Uterus (tissue), 4 donors: ENCODE data around the gene ITK. TPM values are rescaled to one million over a fixed set of nuclear protein-coding genes. Genes with fewer than 3 reads are reported as not detected.
"Not testable (repeated sequence)": the region's sequence is repeated elsewhere in the genome, so short reads cannot be mapped to it uniquely, and the experiment has no call there.

Experiments used
- DNase-seq, 2 donors: peaks; one replicate each; pipeline ENCODE4 v3.0.0-alpha.2; 2019 to 2020
- H3K27ac ChIP-seq, 2 donors: fragments of 200-600 bp; sonication (generic); 1 replicate in 1 of 2; 2 replicates in 1 of 2; pipeline ENCODE4 v1.5.1; 2016 to 2018
- H3K27me3 ChIP-seq, 2 donors: fragments of 200-600 bp; sonication (generic); one replicate each; pipeline ENCODE4 v1.5.1; 2018 to 2019; ENCODE audit warnings: control low read depth in 1 of 2
- H3K36me3 ChIP-seq, 2 donors: fragments of 200-600 bp; sonication (generic); one replicate each; pipeline ENCODE4 v1.5.1; 2019; ENCODE audit warnings: control low read depth in 1 of 2
- H3K4me1 ChIP-seq, 2 donors: fragments of 200-600 bp; sonication (generic); one replicate each; pipeline ENCODE4 v1.5.1; 2018 to 2019; ENCODE audit warnings: control low read depth in 1 of 2
- H3K4me3 ChIP-seq, 2 donors: fragments of 200-600 bp; sonication (generic); 1 replicate in 1 of 2; 2 replicates in 1 of 2; pipeline ENCODE4 v1.5.1; 2018 to 2019; ENCODE audit warnings: mild to moderate bottlenecking in 1 of 2
- H3K9me3 ChIP-seq, 2 donors: fragments of 200-600 bp; sonication (generic); one replicate each; pipeline ENCODE4 v1.5.1; 2019; ENCODE audit warnings: control low read depth in 1 of 2
- CTCF ChIP-seq, 4 experiments: fragments of 200-600 bp in 2 of 4; fragments of 450-650 bp in 2 of 4; sonication (generic) in 2 of 4; IDR thresholded peaks; one replicate each; pipeline ENCODE4 v1.5.1; 2016 to 2019; ENCODE audit warnings: antibody characterized with exemption in 4 of 4, mild to moderate bottlenecking in 2 of 4, moderate library complexity in 1 of 4
- POLR2A ChIP-seq, 2 donors: fragments of 450-650 bp; IDR thresholded peaks; one replicate each; pipeline ENCODE4 v1.6.1; 2016; ENCODE audit warnings: antibody characterized with exemption in 2 of 2, mild to moderate bottlenecking in 1 of 2, moderate library complexity in 1 of 2
- intact Hi-C: fragments of 100-400 bp; cut with DNase I; formaldehyde crosslinking; loops from one replicate; pipeline ENCODE4 v1.15.1; 2023; ENCODE audit warnings: low total_unique reads
- total RNA-seq, 4 donors: library from RNA; depleted of rRNA in 3 of 4; stranded (reverse); fragments of >200 nt in 3 of 4; gene quantifications; one replicate each; pipeline versions ENCODE4 v1.1.0 to v1.2.4, GENCODE V29; 2014 to 2023
- donor health status: DM: yes; HTN: yes; CAD: no.

Gene ITK
- total RNA-seq, 4 donors from 2014 or later = 0.41 to 2.8 (median 1.8) TPM

GRCh38 chr5:157230610-157231009, 50.0 kb downstream of the ITK start:
- Histone ChIP-seq H3K27me3 (no peaks in the 10 kb centered on the region), H3K27ac (no peak overlapping the region), H3K9me3 (no peaks in the 10 kb centered on the region), H3K4me1 (no peaks in the 10 kb centered on the region), H3K36me3 (no peaks in the 10 kb centered on the region), H3K4me3 (no peak overlapping the region)
- DNase-seq = no peak
- intact Hi-C loops = no loop called here
- TF ChIP-seq CTCF (IDR thresholded peaks at IDR 0.05) = no peak

- no peak for TF ChIP-seq CTCF (IDR thresholded peaks at IDR 0.05)
- no peak for TF ChIP-seq POLR2A (IDR thresholded peaks at IDR 0.05)
- H3K4me1 ChIP-seq = no peaks in the 10 kb centered on the region
Measured at GRCh38 chr5:157232706-157233105, 52.1 kb downstream of the ITK start.

DNA sequence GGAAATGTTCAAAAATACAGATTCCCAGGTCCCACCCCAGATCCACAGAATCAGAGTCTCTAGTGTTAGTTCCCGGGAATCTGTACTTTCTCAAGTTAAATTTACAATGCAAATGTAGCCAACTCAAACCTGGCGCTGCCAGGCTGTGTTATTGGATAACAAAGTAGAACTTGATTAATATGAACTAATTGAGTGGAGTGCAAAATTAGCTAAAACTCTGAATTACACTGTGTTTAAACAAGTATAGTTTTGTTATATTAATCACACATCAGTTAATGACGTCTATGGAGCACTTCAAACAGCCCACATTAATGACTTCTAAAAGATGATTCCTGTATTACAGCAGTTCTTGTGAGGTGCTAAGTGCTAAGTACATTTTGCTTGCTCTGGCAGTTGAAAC, 52.9 kb downstream of the ITK start:
- Histone ChIP-seq H3K27me3 (no peaks in the 10 kb centered on the region), H3K36me3 (no peaks in the 10 kb centered on the region), H3K9me3 (no peaks in the 10 kb centered on the region), H3K27ac (no peak overlapping the region), H3K4me1 (no peaks in the 10 kb centered on the region), H3K4me3 (no peak overlapping the region)
- intact Hi-C loops = no loop called here
- DNase-seq = no peak
- no peak for TF ChIP-seq CTCF (IDR thresholded peaks at IDR 0.05)
- TF ChIP-seq POLR2A (IDR thresholded peaks at IDR 0.05) = no peak

More at GRCh38 chr5:157232706-157233105, 52.1 kb downstream of the ITK start:
- Histone ChIP-seq H3K9me3 (no peaks in the 10 kb centered on the region), H3K36me3 (no peaks in the 10 kb centered on the region), H3K27ac (no peak overlapping the region), H3K27me3 (no peaks in the 10 kb centered on the region), H3K4me3 (no peak overlapping the region)
- no peak for DNase-seq
- intact Hi-C loops = no loop called here

- Histone ChIP-seq H3K9me3 (no peaks in the 10 kb centered on the region), H3K4me3 (no peak overlapping the region), H3K4me1 (no peaks in the 10 kb centered on the region), H3K36me3 (no peaks in the 10 kb centered on the region), H3K27ac (no peak overlapping the region), H3K27me3 (no peaks in the 10 kb centered on the region)
- intact Hi-C loops = no loop called here
- no peak for DNase-seq
- TF ChIP-seq CTCF (IDR thresholded peaks at IDR 0.05) = no peak
- no peak for TF ChIP-seq POLR2A (IDR thresholded peaks at IDR 0.05)
Measured at GRCh38 chr5:157236423-157236822, 55.8 kb downstream of the ITK start.

- TF ChIP-seq POLR2A (IDR thresholded peaks at IDR 0.05) (no peak), CTCF (IDR thresholded peaks at IDR 0.05) (no peak)
- intact Hi-C loops = no loop called here
- Histone ChIP-seq H3K36me3 (no peaks in the 10 kb centered on the region), H3K9me3 (no peaks in the 10 kb centered on the region), H3K4me1 (no peaks in the 10 kb centered on the region), H3K27ac (no peak overlapping the region), H3K4me3 (no peak overlapping the region), H3K27me3 (no peaks in the 10 kb centered on the region)
- DNase-seq = no peak
Measured at GRCh38 chr5:157241483-157241882, 60.8 kb downstream of the ITK start.

- intact Hi-C loops, H3K9me3 ChIP-seq: not testable (repeated sequence)
Measured at GRCh38 chr5:157244704-157245103, 64.1 kb downstream of the ITK start.

More at GRCh38 chr5:157244704-157245103, 64.1 kb downstream of the ITK start:
- not testable (repeated sequence) for H3K27me3 ChIP-seq, DNase-seq, H3K36me3 ChIP-seq, H3K27ac ChIP-seq, H3K4me3 ChIP-seq, H3K4me1 ChIP-seq
